Neural progenitor cell (in vitro differentiated cells): Measurements from ENCODE around the gene TMEM63C. TPM values are rescaled to one million over a fixed set of nuclear protein-coding genes. Genes with fewer than 3 reads are reported as not detected.
"Not testable (repeated sequence)": the region's sequence is repeated elsewhere in the genome, so short reads cannot be mapped to it uniquely, and the experiment has no call there.

Source experiments
- DNase-seq: peaks from one replicate; pipeline ENCODE4 v3.0.0-alpha.2; 2016; ENCODE audit warnings: low spot score
- H2AFZ ChIP-seq: fragments of 200-600 bp; sonication (generic); replicated peaks from 2 replicates; pipeline ENCODE4 v1.6.1; 2016; ENCODE audit warnings: antibody characterized with exemption
- H3F3A ChIP-seq: fragments of 200-600 bp; sonication (generic); 2 replicates; pipeline ENCODE4 v1.6.1; 2016; ENCODE audit warnings: antibody characterized with exemption, low read depth
- H3K27ac ChIP-seq: fragments of 200-600 bp; sonication (generic); 2 replicates; pipeline ENCODE4 v1.5.1; 2016; ENCODE audit warnings: mild to moderate bottlenecking
- H3K27me3 ChIP-seq: fragments of 200-600 bp; sonication (generic); 2 replicates; pipeline ENCODE4 v1.6.1; 2016; ENCODE audit warnings: mild to moderate bottlenecking, moderate library complexity
- H3K36me3 ChIP-seq: fragments of 200-600 bp; sonication (generic); 2 replicates; pipeline ENCODE4 v1.5.1; 2016
- H3K4me1 ChIP-seq: fragments of 200-600 bp; sonication (generic); 2 replicates; pipeline ENCODE4 v1.6.1; 2016; ENCODE audit warnings: mixed run types
- H3K4me2 ChIP-seq: fragments of 200-600 bp; sonication (generic); 2 replicates; pipeline ENCODE4 v1.6.1; 2016
- H3K4me3 ChIP-seq: fragments of 200-600 bp; sonication (generic); 2 replicates; pipeline ENCODE4 v1.5.1; 2016
- H3K79me2 ChIP-seq: fragments of 200-600 bp; sonication (generic); 2 replicates; pipeline ENCODE4 v1.6.1; 2016; ENCODE audit warnings: low read depth
- H3K9ac ChIP-seq: fragments of 200-600 bp; sonication (generic); 2 replicates; pipeline ENCODE4 v1.6.1; 2016
- H3K9me3 ChIP-seq: fragments of 200-600 bp; sonication (generic); 2 replicates; pipeline ENCODE4 v1.5.1; 2016; ENCODE audit warnings: low read depth
- H4K20me1 ChIP-seq: fragments of 200-600 bp; sonication (generic); 2 replicates; pipeline ENCODE4 v1.6.1; 2016; ENCODE audit warnings: low read depth
- H3K27ac Mint-ChIP-seq: 3 replicates; pipeline ENCODE4 v1.8.0; 2021; ENCODE audit warnings: mixed read lengths
- H3K27me3 Mint-ChIP-seq: 2 replicates; pipeline ENCODE4 v1.8.0; 2022; ENCODE audit warnings: low read depth, mild to moderate bottlenecking, inconsistent platforms, moderate library complexity, mixed read lengths; ENCODE audit not compliant: insufficient read depth
- H3K36me3 Mint-ChIP-seq: 3 replicates; pipeline ENCODE4 v1.8.0; 2021; ENCODE audit warnings: mixed read lengths
- H3K4me1 Mint-ChIP-seq: 3 replicates; pipeline ENCODE4 v1.8.0; 2021; ENCODE audit warnings: mixed read lengths
- H3K4me3 Mint-ChIP-seq: 3 replicates; pipeline ENCODE4 v1.8.0; 2021; ENCODE audit warnings: mild to moderate bottlenecking, moderate library complexity, mixed read lengths
- H3K9me3 Mint-ChIP-seq: 3 replicates; pipeline ENCODE4 v1.8.0; 2020; ENCODE audit warnings: mixed read lengths
- CTCF ChIP-seq: fragments of 200-600 bp; sonication (generic); IDR thresholded peaks from 2 replicates; pipeline ENCODE4 v1.5.1; 2017; ENCODE audit warnings: antibody characterized with exemption, mild to moderate bottlenecking
- EZH2 ChIP-seq: fragments of 200-600 bp; sonication (generic); IDR thresholded peaks from 2 replicates; pipeline ENCODE4 v1.6.1; 2017; ENCODE audit warnings: antibody characterized with exemption, mild to moderate bottlenecking, moderate library complexity
- EZH2phosphoT487 ChIP-seq: fragments of 200-600 bp; sonication (generic); IDR thresholded peaks from 2 replicates; pipeline ENCODE4 v1.6.1; 2017; ENCODE audit warnings: antibody characterized with exemption
- total RNA-seq: library from RNA; depleted of rRNA; stranded (reverse); fragments of >200 nt; gene quantifications from 2 replicates; pipeline ENCODE4 v1.2.3, GENCODE V29; 2015; ENCODE audit warnings: low replicate concordance

TMEM63C gene
- total RNA-seq, 1 donor from 2014 or later: 1.5 TPM

DNA sequence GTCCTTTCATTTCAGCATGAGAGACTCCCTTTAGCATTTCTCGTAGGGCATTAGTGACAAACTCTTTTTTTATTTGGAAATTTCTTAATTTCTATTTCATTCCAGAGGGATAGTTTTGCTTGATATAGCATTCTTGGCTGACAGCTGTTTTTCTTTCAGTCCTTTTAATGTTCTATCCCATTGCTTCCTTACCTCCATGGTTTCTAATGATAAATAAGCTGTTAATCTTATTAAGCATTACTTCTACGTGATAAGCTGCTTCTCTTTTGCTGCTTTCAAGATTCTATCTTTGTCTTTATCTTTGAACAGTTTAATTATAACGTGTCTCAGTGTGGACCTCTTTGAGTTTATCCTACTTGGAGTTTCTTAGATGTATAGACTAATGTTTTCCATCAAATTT is 11.6 kb upstream of the TMEM63C start:
- Mint-ChIP-seq H3K4me1 (no peaks in the 10 kb centered on the region), H3K36me3 (no peaks in the 10 kb centered on the region), H3K27ac (no peak overlapping the region), H3K27me3 (peaks cover 5% of the 10 kb centered on the region), H3K9me3 (peaks cover 24% of the 10 kb centered on the region), H3K4me3 (no peak overlapping the region)
- Histone ChIP-seq H4K20me1 (no peaks in the 10 kb centered on the region), H3K4me2 (no peak overlapping the region), H3F3A (peaks cover 4% of the 10 kb centered on the region), H2AFZ (no peak overlapping the region), H3K9ac (no peak overlapping the region), H3K79me2 (no peaks in the 10 kb centered on the region), H3K36me3 (no peaks in the 10 kb centered on the region), H3K27ac (no peak overlapping the region), H3K4me1 (no peaks in the 10 kb centered on the region), H3K9me3 (peaks cover 4% of the 10 kb centered on the region), H3K27me3 (no peaks in the 10 kb centered on the region), H3K4me3 (no peak overlapping the region)
- no peak for TF ChIP-seq EZH2phosphoT487
- no peak for TF ChIP-seq CTCF
- no peak for TF ChIP-seq EZH2
- DNase-seq: no peak

DNA sequence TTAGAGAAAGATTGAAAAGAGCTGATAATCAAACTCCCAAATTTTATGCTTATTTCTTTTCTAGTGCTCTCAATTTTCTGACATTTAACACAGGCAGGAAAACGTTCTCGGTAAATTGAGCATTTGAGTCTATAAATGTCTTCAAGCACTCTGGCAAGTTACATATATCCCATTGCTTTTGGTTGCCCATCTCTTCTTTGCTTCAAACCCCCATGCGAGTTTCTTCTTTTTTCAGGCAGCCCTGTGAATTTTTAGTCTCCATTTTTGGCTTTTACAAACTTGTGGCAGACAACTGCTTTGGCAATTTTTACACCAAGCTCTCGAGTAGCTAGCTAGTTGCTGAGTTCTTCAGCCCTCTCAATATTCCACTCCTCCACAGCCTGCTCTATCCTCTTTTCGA is 8.7 kb upstream of the TMEM63C start:
- H3K27me3 ChIP-seq: no peaks in the 10 kb centered on the region
- H3K4me2 ChIP-seq: no peak overlapping the region
- peaks cover 4% of the 10 kb centered on the region for H3F3A ChIP-seq
- H3K79me2 ChIP-seq: no peaks in the 10 kb centered on the region
- DNase-seq: no peak
- no peak overlapping the region for H3K4me3 Mint-ChIP-seq
- peaks cover 5% of the 10 kb centered on the region for H3K27me3 Mint-ChIP-seq
- no peaks in the 10 kb centered on the region for H3K4me1 ChIP-seq
- peaks cover 4% of the 10 kb centered on the region for H3K9me3 ChIP-seq
- no peaks in the 10 kb centered on the region for H3K36me3 ChIP-seq
- H3K9ac ChIP-seq: no peak overlapping the region
- no peak overlapping the region for H3K27ac Mint-ChIP-seq
- peaks cover 24% of the 10 kb centered on the region for H3K9me3 Mint-ChIP-seq
- no peaks in the 10 kb centered on the region for H3K36me3 Mint-ChIP-seq
- H3K27ac ChIP-seq: no peak overlapping the region
- H3K4me3 ChIP-seq: no peak overlapping the region
- TF ChIP-seq EZH2phosphoT487 (no peak), CTCF (no peak), EZH2 (no peak)
- peak overlapping the region; percentile 77 for H2AFZ ChIP-seq
- H4K20me1 ChIP-seq: no peaks in the 10 kb centered on the region
- no peaks in the 10 kb centered on the region for H3K4me1 Mint-ChIP-seq

DNA sequence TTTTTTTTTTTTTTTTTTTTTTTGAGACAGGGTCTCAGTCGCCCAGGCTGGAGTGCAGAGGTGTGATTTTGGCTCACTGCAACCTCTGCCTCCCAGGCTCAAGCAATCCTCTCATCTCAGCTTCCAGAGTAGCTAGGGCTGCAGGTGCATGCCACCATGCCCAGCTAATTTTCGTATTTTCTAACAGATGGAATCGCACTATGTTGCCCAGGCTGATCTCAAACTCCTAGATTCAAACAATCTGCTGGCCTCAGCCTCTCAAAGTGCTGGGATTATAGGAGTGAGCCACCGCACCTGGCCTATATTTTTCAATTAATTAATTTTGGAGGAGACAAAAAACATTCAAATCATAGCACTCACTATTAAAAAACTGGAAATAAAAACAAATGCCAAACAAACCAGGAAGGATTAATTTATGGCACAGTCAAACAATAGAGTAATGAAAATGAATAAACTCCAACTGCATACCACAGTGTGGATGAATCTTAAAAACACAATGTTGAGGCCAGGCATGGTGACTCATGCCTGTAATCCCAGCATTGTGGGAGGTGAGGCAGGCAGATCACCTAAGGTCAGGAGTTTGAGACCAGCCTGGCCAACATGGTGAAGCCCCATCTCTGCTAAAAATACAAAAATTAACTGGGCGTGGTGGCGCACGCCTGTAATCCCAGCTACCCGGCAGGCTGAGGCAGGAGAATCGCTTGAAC is 7.5 kb upstream of the TMEM63C start:
- not testable (repeated sequence) for H3K4me1 ChIP-seq, H3K27me3 ChIP-seq, DNase-seq, H2AFZ ChIP-seq, H3K4me1 Mint-ChIP-seq, H3K27ac Mint-ChIP-seq, H3K4me2 ChIP-seq, H3K4me3 ChIP-seq, H3K36me3 Mint-ChIP-seq, H4K20me1 ChIP-seq, H3K4me3 Mint-ChIP-seq, H3K36me3 ChIP-seq, H3F3A ChIP-seq, H3K27me3 Mint-ChIP-seq, H3K9me3 ChIP-seq, H3K79me2 ChIP-seq, H3K9ac ChIP-seq, H3K27ac ChIP-seq
- H3K9me3 Mint-ChIP-seq: peaks cover 19% of the 10 kb centered on the region

DNA sequence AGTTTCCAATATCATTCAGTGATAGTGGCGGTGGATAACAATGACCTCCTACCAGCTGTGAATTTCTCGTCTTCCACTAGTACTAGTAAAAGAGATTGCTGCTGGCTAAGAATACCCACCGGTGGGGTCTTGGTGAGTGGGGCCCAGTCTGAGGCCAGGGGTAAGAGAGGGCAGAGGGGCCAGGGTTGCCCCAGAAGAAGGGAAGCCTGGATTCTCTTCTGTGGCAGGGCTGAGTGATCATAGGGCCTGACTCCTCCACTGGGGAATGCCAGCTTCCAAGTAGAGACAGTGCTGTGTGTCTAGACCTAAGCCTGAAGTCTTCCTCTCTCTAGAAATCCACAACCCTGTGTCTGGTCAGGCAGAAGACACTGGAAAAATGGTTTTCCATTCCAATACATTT is 5.8 kb upstream of the TMEM63C start:
- H3K27me3 ChIP-seq: no peaks in the 10 kb centered on the region
- H3K79me2 ChIP-seq: no peaks in the 10 kb centered on the region
- no peaks in the 10 kb centered on the region for H3K36me3 ChIP-seq
- Mint-ChIP-seq H3K9me3 (peaks cover 9% of the 10 kb centered on the region), H3K4me3 (no peak overlapping the region), H3K27me3 (peaks cover 5% of the 10 kb centered on the region), H3K4me1 (no peaks in the 10 kb centered on the region), H3K36me3 (no peaks in the 10 kb centered on the region), H3K27ac (no peak overlapping the region)
- no peak for TF ChIP-seq EZH2
- no peak for TF ChIP-seq CTCF
- TF ChIP-seq EZH2phosphoT487: no peak
- H3K4me1 ChIP-seq: no peaks in the 10 kb centered on the region
- H3K9ac ChIP-seq: no peak overlapping the region
- H3K9me3 ChIP-seq: peaks cover under 1% of the 10 kb centered on the region
- no peak overlapping the region for H2AFZ ChIP-seq
- no peaks in the 10 kb centered on the region for H3F3A ChIP-seq
- DNase-seq: no peak
- no peak overlapping the region for H3K4me2 ChIP-seq
- no peak overlapping the region for H3K4me3 ChIP-seq
- no peak overlapping the region for H3K27ac ChIP-seq
- no peaks in the 10 kb centered on the region for H4K20me1 ChIP-seq
